Sigmoid colon (tissue), 7 donors: ENCODE results near the gene THNSL1. TPM values are rescaled to one million over a fixed set of nuclear protein-coding genes. Genes with fewer than 3 reads are reported as not detected.

ENCODE experiments used
- DNase-seq: peaks from one replicate; pipeline ENCODE4 v3.0.0-alpha.2; 2019
- H3K27ac ChIP-seq, 4 donors: fragments of 200-600 bp; sonication (generic); one replicate each; pipeline ENCODE4 v1.5.1; 2016 to 2019; ENCODE audit warnings: mild to moderate bottlenecking in 1 of 4
- H3K27me3 ChIP-seq, 3 donors: fragments of 200-600 bp; sonication (generic); one replicate each; pipeline ENCODE4 v1.5.1; 2019; ENCODE audit warnings: mild to moderate bottlenecking in 1 of 3
- H3K36me3 ChIP-seq, 4 donors: fragments of 200-600 bp; sonication (generic); one replicate each; pipeline ENCODE4 v1.5.1; 2016 to 2019
- H3K4me1 ChIP-seq, 4 donors: fragments of 200-600 bp; sonication (generic); one replicate each; pipeline ENCODE4 v1.5.1; 2017 to 2019
- H3K4me3 ChIP-seq, 4 donors: fragments of 200-600 bp; sonication (generic); one replicate each; pipeline ENCODE4 v1.5.1; 2017 to 2019; ENCODE audit warnings: mild to moderate bottlenecking in 2 of 4, moderate library complexity in 1 of 4
- H3K9me3 ChIP-seq, 4 donors: fragments of 200-600 bp in 3 of 4; sonication (generic) in 3 of 4; one replicate each; pipeline versions ENCODE4 v1.5.1 to v1.6.1; 2013 to 2019
- CTCF ChIP-seq, 4 experiments: fragments of 450-650 bp in 3 of 4; fragments of 200-600 bp in 1 of 4; IDR thresholded peaks; one replicate each; pipeline ENCODE4 v1.5.1; 2016 to 2019; ENCODE audit warnings: antibody characterized with exemption in 4 of 4, mild to moderate bottlenecking in 3 of 4, moderate library complexity in 2 of 4
- EP300 ChIP-seq, 4 donors: sonication (generic); formaldehyde crosslinking; IDR thresholded peaks; one replicate each; pipeline ENCODE4 v1.6.1; 2017; ENCODE audit warnings: antibody characterized with exemption in 4 of 4
- POLR2A ChIP-seq, 2 donors: fragments of 450-650 bp; IDR thresholded peaks; one replicate each; pipeline ENCODE4 v1.6.1; 2016; ENCODE audit warnings: antibody characterized with exemption in 2 of 2, mild to moderate bottlenecking in 2 of 2, moderate library complexity in 2 of 2
- POLR2AphosphoS5 ChIP-seq, 4 donors: sonication (generic); formaldehyde crosslinking; IDR thresholded peaks; one replicate each; pipeline ENCODE4 v1.6.1; 2017; ENCODE audit warnings: antibody characterized with exemption in 4 of 4
- WGBS, 2 donors: extraction: QIAGEN DNeasy Blood & Tissue Kit; methylation state at CpG; one replicate each; pipeline ENCODE4 v1.1.7; 2013; 5-methylcytosine and 5-hydroxymethylcytosine counted together
- intact Hi-C: fragments of 100-400 bp; cut with DNase I; formaldehyde crosslinking; loops from one replicate; pipeline ENCODE4 v1.15.1; 2023
- polyA plus RNA-seq, 3 donors: library from polyadenylated mRNA; stranded (reverse); fragments of 200-250 nt; gene quantifications; one replicate each; pipeline ENCODE4 v1.2.3, GENCODE V29; 2013
- total RNA-seq, 4 donors: library from RNA; depleted of rRNA; stranded (reverse); fragments of >200 nt; gene quantifications; one replicate each; pipeline ENCODE4 v1.1.0, GENCODE V29; 2016
- donor health status: healthy with polysubstance abuse.
- donor health status: Bipolar disorder and iron deficiency.
- donor health status: healthy.

THNSL1 gene
- total and polyA plus RNA-seq, 7 donors: 0.36 to 2.1 (median 1.2) TPM

- H3K27ac ChIP-seq: no peak overlapping the region
- intact Hi-C loops: no loop called here
- H3K9me3 ChIP-seq: no peaks in the 10 kb centered on the region
- no peaks in the 10 kb centered on the region for H3K27me3 ChIP-seq
- no peaks in the 10 kb centered on the region for H3K36me3 ChIP-seq
- no peak for DNase-seq
- H3K4me1 ChIP-seq: no peaks in the 10 kb centered on the region
- TF ChIP-seq CTCF (IDR thresholded peaks at IDR 0.05): no peak
- TF ChIP-seq POLR2A (IDR thresholded peaks at IDR 0.05): no peak
- no peak for TF ChIP-seq POLR2AphosphoS5 (IDR thresholded peaks at IDR 0.05)
- no peak for TF ChIP-seq EP300 (IDR thresholded peaks at IDR 0.05)
- WGBS, 2 donors: 96 to 98% methylated on average over 1 of the region's 1 CpG
- H3K4me3 ChIP-seq: no peak overlapping the region
Observed at GRCh38 chr10:25063157-25063556, 46.7 kb downstream of the THNSL1 start.

GRCh38 chr10:25063644-25064043 lies 47.2 kb downstream of the THNSL1 start:
- intact Hi-C loops: no loop called here
- TF ChIP-seq CTCF (IDR thresholded peaks at IDR 0.05): no peak
- TF ChIP-seq EP300 (IDR thresholded peaks at IDR 0.05): no peak
- TF ChIP-seq POLR2AphosphoS5 (IDR thresholded peaks at IDR 0.05): no peak
- no peak for TF ChIP-seq POLR2A (IDR thresholded peaks at IDR 0.05)
- H3K9me3 ChIP-seq: no peaks in the 10 kb centered on the region
- no peak overlapping the region for H3K27ac ChIP-seq
- no peak for DNase-seq
- no peaks in the 10 kb centered on the region for H3K4me1 ChIP-seq
- 95 to 96% methylated on average over 8 of the region's 8 CpGs for WGBS, 2 donors
- H3K4me3 ChIP-seq: no peak overlapping the region
- no peaks in the 10 kb centered on the region for H3K36me3 ChIP-seq
- H3K27me3 ChIP-seq: no peaks in the 10 kb centered on the region

- no peak for DNase-seq
- TF ChIP-seq POLR2AphosphoS5 (IDR thresholded peaks at IDR 0.05) (no peak), CTCF (IDR thresholded peaks at IDR 0.05) (no peak), EP300 (IDR thresholded peaks at IDR 0.05) (no peak), POLR2A (IDR thresholded peaks at IDR 0.05) (no peak)
- no peaks in the 10 kb centered on the region for H3K27me3 ChIP-seq
- H3K4me1 ChIP-seq: no peaks in the 10 kb centered on the region
- no peaks in the 10 kb centered on the region for H3K9me3 ChIP-seq
- H3K36me3 ChIP-seq: no peaks in the 10 kb centered on the region
- H3K27ac ChIP-seq: no peak overlapping the region
- WGBS, 2 donors: 83 to 91% methylated on average over 2 of the region's 2 CpGs
- no peak overlapping the region for H3K4me3 ChIP-seq
- intact Hi-C loops: no loop called here
Observed at GRCh38 chr10:25064401-25064800, 48.0 kb downstream of the THNSL1 start.

GRCh38 chr10:25065761-25066476 lies 49.5 kb downstream of the THNSL1 start:
- Histone ChIP-seq H3K27ac (no peak overlapping the region), H3K4me1 (no peaks in the 10 kb centered on the region), H3K4me3 (no peak overlapping the region), H3K27me3 (no peaks in the 10 kb centered on the region), H3K36me3 (no peaks in the 10 kb centered on the region), H3K9me3 (no peaks in the 10 kb centered on the region)
- no peak for DNase-seq
- intact Hi-C loops: no loop called here
- 95% methylated on average over 4 of the region's 4 CpGs for WGBS, 2 donors
- TF ChIP-seq CTCF (IDR thresholded peaks at IDR 0.05) (no peak), POLR2A (IDR thresholded peaks at IDR 0.05) (no peak), EP300 (IDR thresholded peaks at IDR 0.05) (no peak), POLR2AphosphoS5 (IDR thresholded peaks at IDR 0.05) (no peak)
